HL-60 (cell line): ENCODE data around the gene NKAIN2.

ENCODE experiments used
- DNase-seq, 2 experiments: peaks; one replicate each; pipeline ENCODE4 v3.0.0-alpha.2; 2010 to 2020; ENCODE audit warnings: low read depth in 1 of 2, low spot score in 1 of 2
- H3K27ac ChIP-seq: fragments of 250-450 bp; sonication (Bioruptor Pico); replicated peaks from 2 replicates; pipeline ENCODE4 v1.5.1; 2020; ENCODE audit warnings: mild to moderate bottlenecking, moderate library complexity
- H3K27me3 ChIP-seq: fragments of 250-450 bp; sonication (Bioruptor Pico); 2 replicates; pipeline ENCODE4 v1.5.1; 2021; ENCODE audit warnings: mild to moderate bottlenecking, moderate library complexity; ENCODE audit not compliant: insufficient read depth, poor library complexity, severe bottlenecking
- H3K4me3 ChIP-seq: replicated peaks from 2 replicates; pipeline ENCODE4 v1.5.1; 2011; ENCODE audit warnings: mild to moderate bottlenecking, control low read depth, low read length; ENCODE audit not compliant: insufficient read depth
- CTCF ChIP-seq: IDR thresholded peaks from one replicate; pipeline ENCODE4 v1.5.1; 2011; ENCODE audit warnings: low read length, control low read depth, inconsistent platforms; ENCODE audit not compliant: insufficient read depth
- GABPA ChIP-seq: IDR thresholded peaks from 2 replicates; pipeline ENCODE4 v1.6.1; 2012; ENCODE audit warnings: low read depth
- POLR2AphosphoS5 ChIP-seq: IDR thresholded peaks from 2 replicates; pipeline ENCODE4 v1.6.1; 2012; ENCODE audit warnings: low read depth
- REST ChIP-seq: IDR thresholded peaks from 2 replicates; pipeline ENCODE4 v1.6.1; 2012; ENCODE audit warnings: low read depth; ENCODE audit not compliant: insufficient replicate concordance
- SPI1 ChIP-seq: IDR thresholded peaks from 2 replicates; pipeline ENCODE4 v1.6.1; 2012; ENCODE audit warnings: low read depth, mild to moderate bottlenecking, borderline replicate concordance

Gene NKAIN2

DNA sequence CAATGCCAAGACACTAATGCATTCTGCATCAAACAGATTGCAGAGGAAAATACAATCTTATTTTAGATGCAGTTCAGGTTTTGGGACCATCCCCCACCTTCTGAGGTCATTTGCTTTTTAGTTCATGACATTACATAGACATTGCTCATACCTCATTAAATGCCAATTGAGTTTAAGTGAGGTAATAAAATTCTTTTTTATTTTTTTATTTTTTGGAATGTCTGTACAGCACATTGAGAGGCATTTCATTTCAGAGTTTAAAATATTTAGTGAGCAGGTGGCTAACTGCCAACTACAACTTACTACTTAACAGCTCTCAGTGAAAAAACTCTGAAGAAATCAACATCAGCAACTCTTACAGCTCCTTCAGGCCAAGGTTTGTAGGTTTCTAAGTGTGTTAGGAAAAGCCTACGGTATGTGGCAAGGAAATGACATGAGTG is 676.3 kb downstream of the NKAIN2 start:
- Histone ChIP-seq H3K27ac (no peak overlapping the region), H3K27me3 (no peaks in the 10 kb centered on the region), H3K4me3 (no peak overlapping the region)
- TF ChIP-seq CTCF = no peak
- TF ChIP-seq REST = no peak
- no peak for TF ChIP-seq GABPA
- TF ChIP-seq POLR2AphosphoS5 = no peak
- no peak for TF ChIP-seq SPI1
- DNase-seq = no peak

DNA sequence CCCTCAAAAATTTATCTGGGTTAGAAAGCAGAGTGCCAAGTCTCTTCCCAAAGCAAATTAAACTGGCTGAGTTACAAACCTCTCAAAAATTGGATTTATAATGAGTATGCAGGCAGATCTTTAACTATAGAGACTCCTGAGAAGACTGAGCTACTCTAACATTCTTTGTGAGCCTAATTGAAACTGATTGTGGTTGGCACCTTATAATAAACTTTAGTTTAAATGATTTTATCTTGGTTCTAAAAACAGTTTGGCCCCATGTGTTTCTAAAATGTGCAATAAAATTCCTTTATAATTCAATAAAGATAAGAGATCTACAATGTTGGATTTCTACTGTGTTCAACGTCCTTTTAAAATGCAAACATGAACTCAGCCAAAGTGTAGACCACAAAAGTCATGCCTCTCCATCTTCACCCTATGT is 678.4 kb downstream of the NKAIN2 start:
- Histone ChIP-seq H3K27ac (no peak overlapping the region), H3K4me3 (no peak overlapping the region), H3K27me3 (no peaks in the 10 kb centered on the region)
- DNase-seq = no peak
- TF ChIP-seq SPI1 (no peak), CTCF (no peak), REST (no peak), GABPA (no peak), POLR2AphosphoS5 (no peak)

GRCh38 chr6:124487623-124488431 is 684.2 kb downstream of the NKAIN2 start:
- no peak for DNase-seq
- H3K4me3 ChIP-seq = no peak overlapping the region
- TF ChIP-seq CTCF (no peak), GABPA (no peak)
- no peaks in the 10 kb centered on the region for H3K27me3 ChIP-seq
- no peak overlapping the region for H3K27ac ChIP-seq
